ENCODE measurements around the gene TSEN2.
"Not testable (repeated sequence)": the region's sequence is repeated elsewhere in the genome, so short reads cannot be mapped to it uniquely, and the experiment has no call there.

Gene TSEN2

GRCh38 chr3:12501360-12502020 lies 17.2 kb downstream of the TSEN2 start:
- in situ Hi-C loops (cut with MboI; ENCODE audit: low sequenced_read_pairs), result no loop called here

GRCh38 chr3:12503126-12503957 lies 19.1 kb downstream of the TSEN2 start:
- in situ Hi-C loops (cut with MboI; ENCODE audit: low sequenced_read_pairs), result no loop called here

- in situ Hi-C loops (cut with MboI; ENCODE audit: low sequenced_read_pairs), result no loop called here
These were observed 22.0 kb downstream of the TSEN2 start for GRCh38 chr3:12506201-12506709.

GRCh38 chr3:12507591-12508281 lies 23.5 kb downstream of the TSEN2 start:
- in situ Hi-C loops (cut with MboI; ENCODE audit: low sequenced_read_pairs), result no loop called here

- in situ Hi-C loops (cut with MboI; ENCODE audit: low sequenced_read_pairs), result no loop called here
These were observed 24.0 kb downstream of the TSEN2 start for GRCh38 chr3:12508291-12508700.

- in situ Hi-C loops (cut with MboI; ENCODE audit: low sequenced_read_pairs), result no loop called here
These were observed 25.2 kb downstream of the TSEN2 start for GRCh38 chr3:12509466-12509865.

GRCh38 chr3:12512534-12513118 lies 28.3 kb downstream of the TSEN2 start:
- in situ Hi-C loops (cut with MboI; ENCODE audit: low sequenced_read_pairs), result no loop called here

GRCh38 chr3:12513694-12514446 lies 29.6 kb downstream of the TSEN2 start:
- in situ Hi-C loops (cut with MboI; ENCODE audit: low sequenced_read_pairs), result no loop called here

GRCh38 chr3:12515631-12516030 lies 31.4 kb downstream of the TSEN2 start:
- in situ Hi-C loops (cut with MboI; ENCODE audit: low sequenced_read_pairs), result no loop called here

- in situ Hi-C loops (cut with MboI; ENCODE audit: low sequenced_read_pairs), result no loop called here
These were observed 32.6 kb downstream of the TSEN2 start for GRCh38 chr3:12516873-12517272.

- in situ Hi-C loops (cut with MboI; ENCODE audit: low sequenced_read_pairs), result no loop called here
These were observed 34.2 kb downstream of the TSEN2 start for GRCh38 chr3:12518261-12519028.

- in situ Hi-C loops (cut with MboI; ENCODE audit: low sequenced_read_pairs), result no loop called here
These were observed 36.7 kb downstream of the TSEN2 start for GRCh38 chr3:12521010-12521409.

GRCh38 chr3:12522721-12523120 lies 38.4 kb downstream of the TSEN2 start:
- in situ Hi-C loops (cut with MboI; ENCODE audit: low sequenced_read_pairs), result no loop called here

- in situ Hi-C loops (cut with MboI; ENCODE audit: low sequenced_read_pairs), result no loop called here
These were observed 43.5 kb downstream of the TSEN2 start for GRCh38 chr3:12527757-12528143.

- in situ Hi-C loops (cut with MboI; ENCODE audit: low sequenced_read_pairs), result no loop called here
These were observed 47.9 kb downstream of the TSEN2 start for GRCh38 chr3:12532182-12532581.

- in situ Hi-C loops (cut with MboI; ENCODE audit: low sequenced_read_pairs), result no loop called here
These were observed 52.1 kb downstream of the TSEN2 start for GRCh38 chr3:12536423-12536822.

GRCh38 chr3:12541625-12542024 lies 57.3 kb downstream of the TSEN2 start:
- in situ Hi-C loops (cut with MboI; ENCODE audit: low sequenced_read_pairs), result no loop called here

GRCh38 chr3:12543497-12543896 lies 59.2 kb downstream of the TSEN2 start:
- in situ Hi-C loops (cut with MboI; ENCODE audit: low sequenced_read_pairs), result not testable (repeated sequence)

GRCh38 chr3:12544652-12545472 lies 60.6 kb downstream of the TSEN2 start:
- in situ Hi-C loops (cut with MboI; ENCODE audit: low sequenced_read_pairs), result no loop called here
